ENCODE measurements around the gene VPS4B.
"Not testable (repeated sequence)": the region's sequence is repeated elsewhere in the genome, so short reads cannot be mapped to it uniquely, and the experiment has no call there.

The VPS4B gene

GRCh38 chr18:63422087-63422863, at the start of gene VPS4B:
VPS4B (minus strand) TSS chr18:63422476; CDS start chr18:63422259, 217 bp downstream.
- DNase-seq: peak; percentile 99

GRCh38 chr18:63470751-63471150, 48.5 kb upstream of the VPS4B start:
- no peak for DNase-seq

- DNase-seq: no peak
These were observed 46.3 kb upstream of the VPS4B start for GRCh38 chr18:63468575-63468974.

- no peak for DNase-seq
These were observed 45.4 kb upstream of the VPS4B start for GRCh38 chr18:63467699-63468098.

- DNase-seq: no peak
These were observed 42.8 kb upstream of the VPS4B start for GRCh38 chr18:63465059-63465458.

GRCh38 chr18:63464434-63464833, 42.2 kb upstream of the VPS4B start:
- no peak for DNase-seq

- no peak for DNase-seq
These were observed 38.1 kb upstream of the VPS4B start for GRCh38 chr18:63460414-63460813.

GRCh38 chr18:63457977-63458376, 35.7 kb upstream of the VPS4B start:
- peak; percentile 8 for DNase-seq

- no peak for DNase-seq
These were observed 32.2 kb upstream of the VPS4B start for GRCh38 chr18:63454497-63454896.

GRCh38 chr18:63452751-63453150, 30.5 kb upstream of the VPS4B start:
- DNase-seq: not testable (repeated sequence)

- DNase-seq: peak; percentile 50
These were observed 29.8 kb upstream of the VPS4B start for GRCh38 chr18:63451799-63452660.

GRCh38 chr18:63449426-63449825, 27.1 kb upstream of the VPS4B start:
- no peak for DNase-seq

- DNase-seq: no peak
These were observed 24.8 kb upstream of the VPS4B start for GRCh38 chr18:63447066-63447465.

GRCh38 chr18:63446266-63446665, 24.0 kb upstream of the VPS4B start:
- DNase-seq: no peak

GRCh38 chr18:63445037-63445436, 22.8 kb upstream of the VPS4B start:
- no peak for DNase-seq

- peak; percentile 15 for DNase-seq
These were observed 22.3 kb upstream of the VPS4B start for GRCh38 chr18:63444580-63444979.

- no peak for DNase-seq
These were observed 21.6 kb upstream of the VPS4B start for GRCh38 chr18:63443829-63444228.

- no peak for DNase-seq
These were observed 18.6 kb upstream of the VPS4B start for GRCh38 chr18:63440881-63441280.

- DNase-seq: no peak
These were observed 17.9 kb upstream of the VPS4B start for GRCh38 chr18:63440219-63440618.

- peak; percentile 83 for DNase-seq
These were observed 17.1 kb upstream of the VPS4B start for GRCh38 chr18:63439334-63439733.

- DNase-seq: no peak
These were observed 15.9 kb upstream of the VPS4B start for GRCh38 chr18:63438181-63438580.

- no peak for DNase-seq
These were observed 11.1 kb upstream of the VPS4B start for GRCh38 chr18:63433334-63433866.

GRCh38 chr18:63431180-63431579, 8.9 kb upstream of the VPS4B start:
- no peak for DNase-seq

GRCh38 chr18:63430526-63430925, 8.2 kb upstream of the VPS4B start:
- DNase-seq: no peak
